Mucosa of stomach (tissue), 1 donor: ENCODE measurements around the gene SLC49A3.
"Not testable (repeated sequence)": the region's sequence is repeated elsewhere in the genome, so short reads cannot be mapped to it uniquely, and the experiment has no call there.

Experiments used
- H3K27me3 ChIP-seq: one replicate; pipeline ENCODE4 v1.7.0; 2013; ENCODE audit warnings: mild to moderate bottlenecking, low read length; ENCODE audit not compliant: control insufficient read depth, insufficient read depth
- H3K36me3 ChIP-seq: one replicate; pipeline ENCODE4 v1.7.0; 2013; ENCODE audit warnings: low read length; ENCODE audit not compliant: control insufficient read depth, insufficient read depth
- H3K4me1 ChIP-seq: one replicate; pipeline ENCODE4 v1.7.0; 2013; ENCODE audit warnings: mild to moderate bottlenecking, low read length; ENCODE audit not compliant: control insufficient read depth, insufficient read depth
- H3K4me3 ChIP-seq: one replicate; pipeline ENCODE4 v1.7.0; 2013; ENCODE audit warnings: low read length
- H3K9ac ChIP-seq: one replicate; pipeline ENCODE4 v1.7.0; 2013; ENCODE audit warnings: mild to moderate bottlenecking, low read length, moderate library complexity
- H3K9me3 ChIP-seq: one replicate; pipeline ENCODE4 v1.7.0; 2013; ENCODE audit warnings: mild to moderate bottlenecking, low read length, moderate library complexity; ENCODE audit not compliant: control insufficient read depth
- donor health status: Pancreatic carcinoma.

SLC49A3 gene

DNA sequence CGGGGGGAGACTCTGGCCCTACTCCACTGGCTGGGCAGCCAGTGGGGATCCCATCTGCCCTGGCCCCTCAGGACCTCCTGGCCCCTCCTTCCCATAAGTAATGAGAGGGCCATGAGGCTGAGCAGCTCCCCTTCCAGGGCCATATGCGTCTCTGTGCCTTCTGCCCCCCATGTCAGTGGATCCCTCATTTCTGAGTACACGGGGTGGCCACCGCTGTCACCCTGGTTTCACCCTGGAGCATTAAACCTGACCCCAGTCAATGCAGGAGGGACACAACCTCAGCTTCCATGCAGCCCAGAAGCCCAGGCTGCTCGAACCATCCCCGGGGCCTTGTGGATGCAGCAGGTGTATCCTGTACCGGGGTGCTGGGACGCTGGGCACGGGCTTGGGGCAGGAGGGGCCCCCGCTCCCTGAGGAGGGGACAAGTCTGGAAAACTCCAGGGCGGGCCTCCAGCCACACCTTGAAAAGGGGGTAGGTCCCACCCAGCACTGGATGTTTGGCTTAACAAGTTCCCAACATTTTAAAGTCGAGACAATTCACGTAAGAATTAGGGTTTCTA lies 39.1 kb downstream of the SLC49A3 start:
- Histone ChIP-seq H3K9me3 (no peaks in the 10 kb centered on the region), H3K36me3 (no peaks in the 10 kb centered on the region), H3K4me3 (no peak overlapping the region), H3K4me1 (no peaks in the 10 kb centered on the region), H3K9ac (no peak overlapping the region), H3K27me3 (peaks cover 30% of the 10 kb centered on the region)

DNA sequence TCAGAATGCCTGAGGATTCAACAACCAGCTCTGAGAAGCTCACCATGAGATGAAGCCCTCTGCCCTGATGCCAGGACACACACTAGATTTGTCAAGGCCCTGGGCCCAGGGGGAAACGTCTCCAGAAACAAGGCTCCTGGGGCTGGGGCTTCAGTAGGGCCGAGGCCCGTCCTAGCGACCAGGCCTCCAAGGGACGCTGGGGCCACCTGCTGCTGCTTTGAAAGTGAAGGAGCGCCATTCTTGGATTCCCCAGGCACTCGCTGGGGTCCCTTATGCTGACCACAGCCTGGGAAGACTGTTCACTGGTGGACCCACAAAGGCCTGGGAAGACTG lies 39.7 kb downstream of the SLC49A3 start:
- no peaks in the 10 kb centered on the region for H3K36me3 ChIP-seq
- no peaks in the 10 kb centered on the region for H3K4me1 ChIP-seq
- no peak overlapping the region for H3K9ac ChIP-seq
- H3K9me3 ChIP-seq, result no peaks in the 10 kb centered on the region
- H3K27me3 ChIP-seq, result peaks cover 30% of the 10 kb centered on the region
- no peak overlapping the region for H3K4me3 ChIP-seq

GRCh38 chr4:648579-649292 lies 40.2 kb downstream of the SLC49A3 start:
- Histone ChIP-seq H3K27me3 (peaks cover 30% of the 10 kb centered on the region), H3K9me3 (no peaks in the 10 kb centered on the region), H3K4me1 (no peaks in the 10 kb centered on the region), H3K36me3 (no peaks in the 10 kb centered on the region), H3K9ac (no peak overlapping the region), H3K4me3 (no peak overlapping the region)

DNA sequence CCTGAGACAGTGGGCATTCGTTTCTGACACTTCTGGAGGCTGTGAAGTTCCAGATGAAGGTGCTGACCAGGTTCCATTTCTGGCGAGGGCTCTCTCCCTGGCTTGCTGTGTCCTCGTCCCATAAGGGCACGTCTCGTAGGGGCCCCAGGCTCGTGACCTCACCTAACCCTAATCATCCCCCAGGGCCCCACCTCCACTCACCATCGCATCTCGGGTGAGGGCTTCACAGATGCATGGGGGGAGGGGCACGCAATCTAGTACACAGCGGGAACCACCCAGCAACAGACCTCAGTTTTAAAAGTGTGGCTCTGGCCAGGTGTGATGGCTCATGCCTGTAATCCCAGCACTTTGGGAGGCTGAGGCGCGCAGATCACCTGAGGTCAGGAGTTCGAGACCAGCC lies 41.5 kb downstream of the SLC49A3 start:
- no peak overlapping the region for H3K4me3 ChIP-seq
- no peaks in the 10 kb centered on the region for H3K9me3 ChIP-seq
- H3K27me3 ChIP-seq, result peaks cover 30% of the 10 kb centered on the region
- no peaks in the 10 kb centered on the region for H3K36me3 ChIP-seq
- no peak overlapping the region for H3K9ac ChIP-seq
- H3K4me1 ChIP-seq, result no peaks in the 10 kb centered on the region

GRCh38 chr4:646460-646859 lies 42.5 kb downstream of the SLC49A3 start:
- Histone ChIP-seq H3K9ac (no peak overlapping the region), H3K4me3 (no peak overlapping the region), H3K27me3 (peaks cover 24% of the 10 kb centered on the region), H3K36me3 (no peaks in the 10 kb centered on the region), H3K9me3 (no peaks in the 10 kb centered on the region), H3K4me1 (no peaks in the 10 kb centered on the region)

DNA sequence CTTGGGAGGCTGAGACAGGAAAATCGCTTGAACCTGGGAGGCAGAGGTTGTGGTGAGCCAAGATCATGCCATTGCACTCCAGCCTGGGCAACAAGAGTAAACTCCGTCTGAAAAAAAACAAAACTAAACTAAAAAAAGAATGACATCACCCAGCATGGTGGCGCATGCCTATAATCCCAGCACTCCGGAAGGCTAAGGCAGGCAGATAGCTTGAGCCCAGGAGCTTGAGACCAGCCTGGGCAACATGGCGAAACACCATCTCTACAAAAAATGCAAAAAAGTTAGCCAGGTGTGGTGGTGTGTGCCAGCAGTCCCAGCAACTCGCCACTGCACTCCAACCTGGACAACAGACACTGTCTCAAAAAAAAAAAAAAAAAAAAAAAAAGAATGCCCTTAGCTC lies 46.6 kb downstream of the SLC49A3 start:
- H3K9me3 ChIP-seq, H3K9ac ChIP-seq, H3K4me1 ChIP-seq, H3K36me3 ChIP-seq, H3K4me3 ChIP-seq, H3K27me3 ChIP-seq: not testable (repeated sequence)

DNA sequence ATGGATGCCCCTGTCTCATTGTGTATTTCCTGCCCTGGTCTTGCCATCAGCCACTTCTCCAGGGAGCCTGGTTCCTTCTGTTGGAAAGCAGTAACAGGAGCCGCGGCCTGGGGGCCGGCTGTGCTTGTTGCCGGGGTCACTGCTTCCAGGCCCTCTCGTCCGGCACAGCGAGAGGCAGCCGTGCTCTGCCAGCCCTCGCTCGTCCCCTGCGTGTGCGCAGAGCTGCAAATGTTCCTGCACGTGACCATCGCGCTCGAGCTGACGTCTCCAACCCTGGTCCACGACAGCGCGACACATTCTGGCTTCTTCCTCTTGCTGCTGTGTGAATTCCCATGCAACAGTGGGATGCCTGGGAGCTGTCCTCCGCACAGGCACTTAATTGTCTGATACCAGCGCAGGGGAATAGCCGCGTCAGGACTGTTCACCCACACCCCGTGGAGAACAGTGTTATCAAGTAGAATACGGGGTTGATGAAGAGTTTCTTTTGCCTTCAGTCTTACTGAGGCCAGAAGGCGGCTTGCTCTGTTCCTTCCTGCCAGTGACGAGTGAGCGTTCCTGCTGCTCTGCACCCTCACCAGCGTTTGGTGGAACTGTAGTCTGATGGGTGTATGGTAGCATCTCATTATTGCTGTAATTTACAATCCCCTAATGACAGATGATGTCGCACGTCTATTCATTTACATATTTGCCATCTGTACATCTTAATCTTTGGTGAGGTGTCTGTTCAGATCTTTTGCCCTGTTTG lies 51.2 kb downstream of the SLC49A3 start:
- Histone ChIP-seq H3K36me3 (no peaks in the 10 kb centered on the region), H3K27me3 (peaks cover 6% of the 10 kb centered on the region), H3K9ac (no peak overlapping the region), H3K9me3 (no peaks in the 10 kb centered on the region), H3K4me3 (no peak overlapping the region), H3K4me1 (no peaks in the 10 kb centered on the region)

- H3K4me3 ChIP-seq, result no peak overlapping the region
- H3K9ac ChIP-seq, result no peak overlapping the region
- no peaks in the 10 kb centered on the region for H3K4me1 ChIP-seq
- peaks cover 6% of the 10 kb centered on the region for H3K27me3 ChIP-seq
- no peaks in the 10 kb centered on the region for H3K9me3 ChIP-seq
- H3K36me3 ChIP-seq, result no peaks in the 10 kb centered on the region
Measured at GRCh38 chr4:636628-637159, 52.3 kb downstream of the SLC49A3 start.

- H3K27me3 ChIP-seq, result peaks cover 6% of the 10 kb centered on the region
- no peaks in the 10 kb centered on the region for H3K9me3 ChIP-seq
Measured at GRCh38 chr4:635851-636627, 52.9 kb downstream of the SLC49A3 start.

GRCh38 chr4:635066-635835 lies 53.7 kb downstream of the SLC49A3 start:
- H3K9me3 ChIP-seq, H3K9ac ChIP-seq, H3K4me3 ChIP-seq, H3K4me1 ChIP-seq, H3K36me3 ChIP-seq, H3K27me3 ChIP-seq: not testable (repeated sequence)

More at GRCh38 chr4:635851-636627, 52.9 kb downstream of the SLC49A3 start:
- H3K4me1 ChIP-seq, result no peaks in the 10 kb centered on the region
- no peaks in the 10 kb centered on the region for H3K36me3 ChIP-seq
- H3K4me3 ChIP-seq, result no peak overlapping the region
- no peak overlapping the region for H3K9ac ChIP-seq

DNA sequence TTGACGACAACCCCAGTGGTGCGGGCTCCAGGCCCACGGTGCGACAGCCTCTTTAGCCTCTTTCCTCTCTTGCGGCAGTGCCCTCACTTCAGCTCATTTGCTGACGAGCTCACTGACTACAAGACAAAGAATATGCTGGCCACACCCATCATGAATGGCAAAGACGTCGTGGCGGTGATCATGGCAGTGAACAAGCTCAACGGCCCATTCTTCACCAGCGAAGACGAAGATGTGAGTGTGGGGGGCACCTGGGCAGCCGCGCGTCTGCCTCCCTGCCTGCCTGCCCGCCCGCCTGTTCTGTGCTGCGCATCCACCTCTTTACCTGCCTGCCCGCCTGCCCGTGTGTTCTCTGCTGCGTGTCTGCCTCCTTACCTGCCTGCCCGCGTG lies 54.4 kb downstream of the SLC49A3 start:
- H3K27me3 ChIP-seq, result peaks cover 6% of the 10 kb centered on the region
- H3K36me3 ChIP-seq, result no peaks in the 10 kb centered on the region
- H3K4me1 ChIP-seq, result no peaks in the 10 kb centered on the region
- no peaks in the 10 kb centered on the region for H3K9me3 ChIP-seq
- H3K9ac ChIP-seq, result no peak overlapping the region
- no peak overlapping the region for H3K4me3 ChIP-seq
